H9 (cell line): ENCODE results near the gene ICAM4. TPM values are rescaled to one million over a fixed set of nuclear protein-coding genes. Genes with fewer than 3 reads are reported as not detected.

Experiments
- DNase-seq: peaks from one replicate; pipeline ENCODE4 v3.0.0-alpha.2; 2017
- H2AFZ ChIP-seq: one replicate; pipeline ENCODE4 v1.6.1; 2013; ENCODE audit warnings: mild to moderate bottlenecking, low read length, control low read depth, moderate library complexity
- H2AK5ac ChIP-seq: 2 replicates; pipeline ENCODE4 v1.6.1; 2013; ENCODE audit warnings: low read length, control low read depth, mixed read lengths; ENCODE audit not compliant: insufficient read length
- H2BK120ac ChIP-seq: one replicate; pipeline ENCODE4 v1.6.1; 2013; ENCODE audit warnings: low read depth, mild to moderate bottlenecking, low read length, control low read depth, inconsistent platforms; ENCODE audit not compliant: poor library complexity, severe bottlenecking
- H2BK12ac ChIP-seq: 2 replicates; pipeline ENCODE4 v1.6.1; 2013; ENCODE audit warnings: low read length, control low read depth, mixed read lengths, low read depth; ENCODE audit not compliant: insufficient read length
- H2BK15ac ChIP-seq: 2 replicates; pipeline ENCODE4 v1.6.1; 2013; ENCODE audit warnings: low read depth, low read length, control low read depth
- H2BK20ac ChIP-seq: one replicate; pipeline ENCODE4 v1.6.1; 2013; ENCODE audit warnings: low read depth, mild to moderate bottlenecking, low read length, control low read depth, inconsistent platforms; ENCODE audit not compliant: poor library complexity, severe bottlenecking
- H2BK5ac ChIP-seq: 2 replicates; pipeline ENCODE4 v1.6.1; 2013; ENCODE audit warnings: low read length, control low read depth, mixed read lengths; ENCODE audit not compliant: insufficient read length
- H3K14ac ChIP-seq: 2 replicates; pipeline ENCODE4 v1.6.1; 2013; ENCODE audit warnings: low read length, control low read depth; ENCODE audit not compliant: insufficient read depth
- H3K18ac ChIP-seq: 2 replicates; pipeline ENCODE4 v1.6.1; 2013; ENCODE audit warnings: low read depth, mild to moderate bottlenecking, mixed read lengths, low read length, control low read depth; ENCODE audit not compliant: insufficient read length
- H3K23ac ChIP-seq: 2 replicates; pipeline ENCODE4 v1.6.1; 2013; ENCODE audit warnings: low read length, control low read depth, mixed read lengths, low read depth; ENCODE audit not compliant: insufficient read length
- H3K23me2 ChIP-seq: 2 replicates; pipeline ENCODE4 v1.6.1; 2013; ENCODE audit warnings: low read depth, mild to moderate bottlenecking, mixed read lengths, low read length, control low read depth; ENCODE audit not compliant: insufficient read length, poor library complexity, severe bottlenecking
- H3K27ac ChIP-seq: 2 replicates; pipeline ENCODE4 v1.5.1; 2013; ENCODE audit warnings: low read length, control low read depth, mixed read lengths, low read depth; ENCODE audit not compliant: insufficient read length
- H3K27me3 ChIP-seq: 2 replicates; pipeline ENCODE4 v1.6.1; 2013; ENCODE audit warnings: low read length, control low read depth, inconsistent platforms; ENCODE audit not compliant: insufficient read depth
- H3K4ac ChIP-seq: 2 replicates; pipeline ENCODE4 v1.6.1; 2013; ENCODE audit warnings: low read depth, mild to moderate bottlenecking, control low read depth, inconsistent platforms, low read length, moderate library complexity
- H3K4me1 ChIP-seq: 2 replicates; pipeline ENCODE4 v1.6.1; 2013; ENCODE audit warnings: low read length, control low read depth, inconsistent platforms; ENCODE audit not compliant: insufficient read depth
- H3K4me2 ChIP-seq: 2 replicates; pipeline ENCODE4 v1.6.1; 2013; ENCODE audit warnings: low read length, control low read depth, mixed read lengths; ENCODE audit not compliant: insufficient read length, insufficient read depth
- H3K56ac ChIP-seq: 2 replicates; pipeline ENCODE4 v1.6.1; 2013; ENCODE audit warnings: low read depth, mild to moderate bottlenecking, mixed read lengths, low read length, control low read depth; ENCODE audit not compliant: insufficient read length
- H3K79me1 ChIP-seq: 2 replicates; pipeline ENCODE4 v1.6.1; 2013; ENCODE audit warnings: low read depth, mild to moderate bottlenecking, moderate library complexity, low read length, control low read depth, inconsistent platforms; ENCODE audit not compliant: insufficient read depth, poor library complexity, severe bottlenecking
- H3K79me2 ChIP-seq: 2 replicates; pipeline ENCODE4 v1.6.1; 2013; ENCODE audit warnings: low read length, control low read depth, inconsistent platforms; ENCODE audit not compliant: insufficient read depth
- H3K9ac ChIP-seq: 2 replicates; pipeline ENCODE4 v1.6.1; 2013; ENCODE audit warnings: low read length, control low read depth, mixed read lengths; ENCODE audit not compliant: insufficient read length; ENCODE audit errors: extremely low read depth
- H3K9me3 ChIP-seq: one replicate; pipeline ENCODE4 v1.6.1; 2013; ENCODE audit warnings: low read depth, low read length, inconsistent platforms; ENCODE audit not compliant: control insufficient read depth
- H3T11ph ChIP-seq: one replicate; pipeline ENCODE4 v1.6.1; 2013; ENCODE audit warnings: mild to moderate bottlenecking, low read length, control low read depth, inconsistent platforms
- H4K20me1 ChIP-seq: one replicate; pipeline ENCODE4 v1.6.1; 2013; ENCODE audit not compliant: control insufficient read depth, insufficient read length, insufficient read depth
- H4K5ac ChIP-seq: 2 replicates; pipeline ENCODE4 v1.6.1; 2013; ENCODE audit warnings: low read depth, mild to moderate bottlenecking, mixed read lengths, low read length, control low read depth; ENCODE audit not compliant: insufficient read length
- H4K8ac ChIP-seq: replicated peaks from 2 replicates; pipeline ENCODE4 v1.6.1; 2013; ENCODE audit warnings: low read length, control low read depth, mixed read lengths, low read depth; ENCODE audit not compliant: insufficient read length
- H4K91ac ChIP-seq: 2 replicates; pipeline ENCODE4 v1.6.1; 2013; ENCODE audit warnings: low read depth, mild to moderate bottlenecking, moderate library complexity, mixed read lengths, low read length, control low read depth; ENCODE audit not compliant: insufficient read length
- H3K27ac Mint-ChIP-seq, 3 experiments: 2 replicates in 2 of 3; 3 replicates in 1 of 3; pipeline ENCODE4 v1.8.0; 2020 to 2021; ENCODE audit warnings: mixed read lengths in 3 of 3, mild to moderate bottlenecking in 1 of 3, moderate library complexity in 1 of 3
- H3K27me3 Mint-ChIP-seq: 2 replicates; pipeline ENCODE4 v1.8.0; 2021; ENCODE audit warnings: low read depth, mild to moderate bottlenecking, moderate library complexity, mixed read lengths
- H3K36me3 Mint-ChIP-seq, 3 experiments: 2 replicates in 2 of 3; 3 replicates in 1 of 3; pipeline ENCODE4 v1.8.0; 2020 to 2021; ENCODE audit warnings: low read depth in 3 of 3, mixed read lengths in 3 of 3; ENCODE audit not compliant: insufficient read depth in 1 of 3
- H3K4me1 Mint-ChIP-seq, 2 experiments: 2 replicates each; pipeline ENCODE4 v1.8.0; 2020; ENCODE audit warnings: mixed read lengths in 2 of 2
- H3K4me3 Mint-ChIP-seq, 2 experiments: 2 replicates in 1 of 2; 3 replicates in 1 of 2; pipeline ENCODE4 v1.8.0; 2020 to 2021; ENCODE audit warnings: mild to moderate bottlenecking in 2 of 2, mixed read lengths in 2 of 2, moderate library complexity in 1 of 2
- H3K9me3 Mint-ChIP-seq, 2 experiments: 2 replicates in 1 of 2; 3 replicates in 1 of 2; pipeline ENCODE4 v1.8.0; 2020; ENCODE audit warnings: mild to moderate bottlenecking in 2 of 2, mixed read lengths in 2 of 2, moderate library complexity in 1 of 2
- CTCF ChIP-seq: fragments of 200-600 bp; sonication (generic); conservative IDR thresholded peaks from 3 replicates; pipeline ENCODE4 v1.8.0; 2021; ENCODE audit warnings: antibody characterized with exemption, mild to moderate bottlenecking
- WGBS: extraction: QIAGEN DNeasy Blood & Tissue Kit; methylation state at CpG from one replicate; pipeline ENCODE4 v1.1.7; 2013; ENCODE audit warnings: missing lambda C conversion rate, low lambda C conversion rate, mixed read lengths; ENCODE audit not compliant: insufficient read length; ENCODE audit errors: extremely low coverage; 5-methylcytosine and 5-hydroxymethylcytosine counted together
- total RNA-seq: library from RNA; stranded (reverse); gene quantifications from 2 replicates; pipeline ENCODE4 v1.2.1, GENCODE V29; 2021

ICAM4 gene
- total RNA-seq, 1 experiment from 2014 or later, result 1.1 TPM

DNA sequence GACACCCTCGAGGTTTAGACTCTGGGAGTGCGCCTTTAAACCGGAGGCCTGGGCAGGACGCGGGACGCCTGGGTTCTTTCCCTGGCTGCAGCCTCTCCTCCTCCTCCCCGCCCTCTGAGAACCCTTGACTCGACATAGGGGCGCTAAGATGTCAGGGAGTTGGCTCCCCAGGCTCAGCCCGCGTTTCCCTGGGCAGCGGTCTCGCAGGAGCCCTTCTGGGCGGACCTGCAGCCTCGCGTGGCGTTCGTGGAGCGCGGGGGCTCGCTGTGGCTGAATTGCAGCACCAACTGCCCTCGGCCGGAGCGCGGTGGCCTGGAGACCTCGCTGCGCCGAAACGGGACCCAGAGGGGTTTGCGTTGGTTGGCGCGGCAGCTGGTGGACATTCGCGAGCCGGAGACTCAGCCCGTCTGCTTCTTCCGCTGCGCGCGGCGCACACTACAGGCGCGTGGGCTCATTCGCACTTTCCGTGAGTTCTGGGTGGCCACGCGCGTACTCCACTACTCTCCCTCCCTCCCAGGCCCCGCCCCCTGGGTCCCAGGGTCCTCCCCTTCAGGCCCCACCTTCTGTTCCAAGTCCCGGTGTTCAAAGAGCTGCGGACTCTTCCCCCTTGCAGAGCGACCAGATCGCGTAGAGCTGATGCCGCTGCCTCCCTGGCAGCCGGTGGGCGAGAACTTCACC, 4.3 kb downstream of the ICAM4 start:
- Mint-ChIP-seq H3K27me3 (peaks cover 100% of the 10 kb centered on the region), H3K4me3 (peak overlapping the region; percentile 59 to 92), H3K36me3 (no peaks in the 10 kb centered on the region; a peak in 3 of 7 replicates), H3K9me3 (peaks cover 0 to 5% of the 10 kb centered on the region in 2 experiments; a peak in 3 of 5 replicates), H3K4me1 (peaks cover 17 to 49% of the 10 kb centered on the region in 2 experiments), H3K27ac (no peak overlapping the region)
- H2BK15ac ChIP-seq, result no peak overlapping the region
- H2BK5ac ChIP-seq, result no peak overlapping the region
- no peak overlapping the region for H3K9ac ChIP-seq
- no peak overlapping the region for H4K5ac ChIP-seq
- no peaks in the 10 kb centered on the region for H3K79me2 ChIP-seq
- peak; percentile 68 for DNase-seq
- no peak overlapping the region for H3K18ac ChIP-seq
- no peak overlapping the region for H3K27ac ChIP-seq
- no peak overlapping the region for H2BK20ac ChIP-seq
- peaks cover 67% of the 10 kb centered on the region for H3K27me3 ChIP-seq
- H4K8ac ChIP-seq, result no peak overlapping the region
- H3K23me2 ChIP-seq, result peaks cover 44% of the 10 kb centered on the region
- H3T11ph ChIP-seq, result no peak overlapping the region
- H3K56ac ChIP-seq, result no peak overlapping the region
- no peaks in the 10 kb centered on the region for H4K20me1 ChIP-seq
- no CpG with 5 or more reads among the region's 57 CpGs for WGBS
- no peak overlapping the region for H3K14ac ChIP-seq
- no peak for TF ChIP-seq CTCF
- H3K4me1 ChIP-seq, result no peaks in the 10 kb centered on the region; the same call in 1 of the 2 replicates
- H3K4me2 ChIP-seq, result peak overlapping the region; percentile 92
- no peak overlapping the region for H2BK12ac ChIP-seq
- H2AK5ac ChIP-seq, result no peak overlapping the region
- no peak overlapping the region for H2BK120ac ChIP-seq
- H3K23ac ChIP-seq, result no peak overlapping the region
- H2AFZ ChIP-seq, result no peak overlapping the region
- H3K9me3 ChIP-seq, result no peaks in the 10 kb centered on the region
- no peak overlapping the region for H3K4ac ChIP-seq
- H3K79me1 ChIP-seq, result no peaks in the 10 kb centered on the region
- no peak overlapping the region for H4K91ac ChIP-seq
